ENCODE measurements around the gene ANAPC13.

ANAPC13 gene

DNA sequence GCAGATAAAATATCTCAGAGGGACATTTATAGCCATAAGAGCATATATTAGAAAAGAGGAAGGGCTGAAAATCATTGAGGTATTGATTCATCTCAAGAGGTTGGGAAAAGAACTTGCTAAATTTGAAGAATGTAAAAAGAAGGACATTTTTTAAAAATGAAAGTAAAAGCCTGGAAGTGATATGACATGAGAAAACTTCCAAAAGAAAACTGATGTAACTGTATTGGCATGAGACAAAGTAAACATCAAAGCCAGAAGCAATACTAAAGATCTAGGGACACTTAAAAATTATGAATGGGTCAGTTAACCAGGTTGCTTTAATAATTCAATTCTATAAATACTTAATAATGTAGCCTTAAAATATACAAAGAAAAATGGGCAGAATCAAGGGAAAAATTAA lies 32.0 kb upstream of the ANAPC13 start:
- no peaks in the 10 kb centered on the region for H3K4me1 ChIP-seq (ENCODE audit: control insufficient read depth, insufficient read depth, low read length)
- no peak overlapping the region for H3K4me3 ChIP-seq (ENCODE audit: low read depth, low read length)
- no peak overlapping the region for H3K27ac ChIP-seq (ENCODE audit: extremely low read depth, low read depth, low read length)
- CTCF ChIA-PET: no interaction called here
- no peak for TF ChIP-seq BCL6B (tag by site-specific recombination; IDR thresholded peaks at IDR 0.05)
- TF ChIP-seq ZNF280D (tag by site-specific recombination; IDR thresholded peaks at IDR 0.05): no peak
- TF ChIP-seq ZNF24 (tag by site-specific recombination; IDR thresholded peaks at IDR 0.05): no peak
- TF ChIP-seq ZNF391 (tag by site-specific recombination; IDR thresholded peaks at IDR 0.05; ENCODE audit: borderline replicate concordance, low read depth): no peak
- TF ChIP-seq, protein P1, sequence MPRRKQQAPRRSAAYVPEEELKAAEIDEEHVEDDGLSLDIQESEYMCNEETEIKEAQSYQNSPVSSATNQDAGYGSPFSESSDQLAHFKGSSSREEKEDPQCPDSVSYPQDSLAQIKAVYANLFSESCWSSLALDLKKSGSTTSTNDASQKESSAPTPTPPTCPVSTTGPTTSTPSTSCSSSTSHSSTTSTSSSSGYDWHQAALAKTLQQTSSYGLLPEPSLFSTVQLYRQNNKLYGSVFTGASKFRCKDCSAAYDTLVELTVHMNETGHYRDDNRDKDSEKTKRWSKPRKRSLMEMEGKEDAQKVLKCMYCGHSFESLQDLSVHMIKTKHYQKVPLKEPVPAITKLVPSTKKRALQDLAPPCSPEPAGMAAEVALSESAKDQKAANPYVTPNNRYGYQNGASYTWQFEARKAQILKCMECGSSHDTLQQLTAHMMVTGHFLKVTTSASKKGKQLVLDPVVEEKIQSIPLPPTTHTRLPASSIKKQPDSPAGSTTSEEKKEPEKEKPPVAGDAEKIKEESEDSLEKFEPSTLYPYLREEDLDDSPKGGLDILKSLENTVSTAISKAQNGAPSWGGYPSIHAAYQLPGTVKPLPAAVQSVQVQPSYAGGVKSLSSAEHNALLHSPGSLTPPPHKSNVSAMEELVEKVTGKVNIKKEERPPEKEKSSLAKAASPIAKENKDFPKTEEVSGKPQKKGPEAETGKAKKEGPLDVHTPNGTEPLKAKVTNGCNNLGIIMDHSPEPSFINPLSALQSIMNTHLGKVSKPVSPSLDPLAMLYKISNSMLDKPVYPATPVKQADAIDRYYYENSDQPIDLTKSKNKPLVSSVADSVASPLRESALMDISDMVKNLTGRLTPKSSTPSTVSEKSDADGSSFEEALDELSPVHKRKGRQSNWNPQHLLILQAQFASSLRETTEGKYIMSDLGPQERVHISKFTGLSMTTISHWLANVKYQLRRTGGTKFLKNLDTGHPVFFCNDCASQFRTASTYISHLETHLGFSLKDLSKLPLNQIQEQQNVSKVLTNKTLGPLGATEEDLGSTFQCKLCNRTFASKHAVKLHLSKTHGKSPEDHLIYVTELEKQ (tag by site-specific recombination; IDR thresholded peaks at IDR 0.05; ENCODE audit: borderline replicate concordance): no peak
- H3K9me3 ChIP-seq (ENCODE audit: control insufficient read depth, insufficient read depth, low read depth, low read length): no peaks in the 10 kb centered on the region
- POLR2A ChIA-PET: no interaction called here
- H3K36me3 ChIP-seq (ENCODE audit: control insufficient read depth in 2 of 2, insufficient read depth in 1 of 2, low read length in 2 of 2): no peaks in the 10 kb centered on the region; a peak in 1 of 3 replicates

DNA sequence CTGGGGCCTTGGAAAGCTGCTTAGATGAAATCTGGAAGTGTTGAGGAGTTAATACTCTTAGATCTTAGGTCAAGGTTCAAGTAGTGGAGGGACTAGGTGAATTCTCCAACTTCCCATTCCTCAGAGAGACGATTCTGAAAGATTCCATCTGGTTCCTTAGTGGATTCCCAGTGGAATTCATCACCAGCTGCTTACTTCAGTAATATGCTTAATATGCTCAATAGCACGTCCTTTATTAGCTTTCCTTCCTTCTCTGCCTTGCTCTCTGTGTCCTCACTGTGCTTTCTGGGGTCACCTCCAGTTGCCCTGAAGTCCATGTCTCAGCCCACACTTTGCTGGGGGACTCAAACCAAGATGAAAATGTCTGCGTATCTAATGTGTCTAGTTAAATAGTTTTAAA lies 31.1 kb upstream of the ANAPC13 start:
- H3K4me3 ChIP-seq (ENCODE audit: low read depth, low read length): no peak overlapping the region
- H3K36me3 ChIP-seq (ENCODE audit: control insufficient read depth in 2 of 2, insufficient read depth in 1 of 2, low read length in 2 of 2): peaks cover 0 to 2% of the 10 kb centered on the region in 2 experiments; a peak in 2 of 3 replicates
- no peak for TF ChIP-seq ZNF654 (tag by site-specific recombination; IDR thresholded peaks at IDR 0.05; ENCODE audit: low read depth)
- TF ChIP-seq ZNF19 (tag by site-specific recombination; IDR thresholded peaks at IDR 0.05; ENCODE audit: low read depth): no peak
- no peak for TF ChIP-seq ZNF174 (tag by site-specific recombination; IDR thresholded peaks at IDR 0.05)
- no peak for TF ChIP-seq BCL11A (tag by site-specific recombination; IDR thresholded peaks at IDR 0.05; ENCODE audit: low read depth)
- no peak for TF ChIP-seq ZNF664 (tag by site-specific recombination; IDR thresholded peaks at IDR 0.05)
- TF ChIP-seq ZNF488 (tag by site-specific recombination; IDR thresholded peaks at IDR 0.05): no peak
- TF ChIP-seq ZNF561 (tag by site-specific recombination; IDR thresholded peaks at IDR 0.05; ENCODE audit: borderline replicate concordance): no peak
- TF ChIP-seq ZNF341 (tag by site-specific recombination; IDR thresholded peaks at IDR 0.05; ENCODE audit: low read depth): no peak
- TF ChIP-seq ZNF121 (tag by site-specific recombination; IDR thresholded peaks at IDR 0.05): no peak
- TF ChIP-seq ZNF138 (tag by site-specific recombination; IDR thresholded peaks at IDR 0.05; ENCODE audit: borderline replicate concordance): no peak
- TF ChIP-seq, protein P2, sequence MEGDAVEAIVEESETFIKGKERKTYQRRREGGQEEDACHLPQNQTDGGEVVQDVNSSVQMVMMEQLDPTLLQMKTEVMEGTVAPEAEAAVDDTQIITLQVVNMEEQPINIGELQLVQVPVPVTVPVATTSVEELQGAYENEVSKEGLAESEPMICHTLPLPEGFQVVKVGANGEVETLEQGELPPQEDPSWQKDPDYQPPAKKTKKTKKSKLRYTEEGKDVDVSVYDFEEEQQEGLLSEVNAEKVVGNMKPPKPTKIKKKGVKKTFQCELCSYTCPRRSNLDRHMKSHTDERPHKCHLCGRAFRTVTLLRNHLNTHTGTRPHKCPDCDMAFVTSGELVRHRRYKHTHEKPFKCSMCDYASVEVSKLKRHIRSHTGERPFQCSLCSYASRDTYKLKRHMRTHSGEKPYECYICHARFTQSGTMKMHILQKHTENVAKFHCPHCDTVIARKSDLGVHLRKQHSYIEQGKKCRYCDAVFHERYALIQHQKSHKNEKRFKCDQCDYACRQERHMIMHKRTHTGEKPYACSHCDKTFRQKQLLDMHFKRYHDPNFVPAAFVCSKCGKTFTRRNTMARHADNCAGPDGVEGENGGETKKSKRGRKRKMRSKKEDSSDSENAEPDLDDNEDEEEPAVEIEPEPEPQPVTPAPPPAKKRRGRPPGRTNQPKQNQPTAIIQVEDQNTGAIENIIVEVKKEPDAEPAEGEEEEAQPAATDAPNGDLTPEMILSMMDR (tag by site-specific recombination; IDR thresholded peaks at IDR 0.05): no peak
- TF ChIP-seq ZNF292 (tag by site-specific recombination; IDR thresholded peaks at IDR 0.05; ENCODE audit: borderline replicate concordance, low read depth): no peak
- TF ChIP-seq ZNF394 (tag by site-specific recombination; IDR thresholded peaks at IDR 0.05; ENCODE audit: borderline replicate concordance): no peak
- no peak for TF ChIP-seq ZNF701 (tag by site-specific recombination; IDR thresholded peaks at IDR 0.05)
- no peak for TF ChIP-seq ZNF184 (tag by site-specific recombination; IDR thresholded peaks at IDR 0.05)
- TF ChIP-seq ZNF2 (tag by site-specific recombination; IDR thresholded peaks at IDR 0.05): no peak
- POLR2A ChIA-PET: no interaction called here
- H3K27ac ChIP-seq (ENCODE audit: extremely low read depth, low read depth, low read length): no peak overlapping the region
- no peaks in the 10 kb centered on the region for H3K9me3 ChIP-seq (ENCODE audit: control insufficient read depth, insufficient read depth, low read depth, low read length)
- no peaks in the 10 kb centered on the region for H3K4me1 ChIP-seq (ENCODE audit: control insufficient read depth, insufficient read depth, low read length)
- CTCF ChIA-PET: no interaction called here

All from HEK293 (cell line).